Measurements from ENCODE around the gene CAMK2G. TPM values are rescaled to one million over a fixed set of nuclear protein-coding genes. Genes with fewer than 3 reads are reported as not detected.
A peak's percentile ranks its signal among the peaks of the same experiment; 100 is the strongest.

CAMK2G gene
- total RNA-seq, 1 donor from 2014 or later = 48.9 TPM

- H3K36me3 ChIP-seq = peaks cover 0 to 7% of the 10 kb centered on the region in 2 donors
- no peak for DNase-seq (ENCODE audit: extremely low spot score in 2 of 2)
- no peaks in the 10 kb centered on the region for H3K27me3 ChIP-seq
- no peaks in the 10 kb centered on the region for H3K9me3 ChIP-seq
- H3K4me1 ChIP-seq = peaks cover 62% of the 10 kb centered on the region
- H3K27ac ChIP-seq = peak overlapping the region; percentile 11
- TF ChIP-seq POLR2AphosphoS5 (IDR thresholded peaks at IDR 0.05; ENCODE audit: insufficient read depth in 1 of 2, low read depth in 1 of 2) (no peak), POLR2A (IDR thresholded peaks at IDR 0.05) (no peak), CTCF (IDR thresholded peaks at IDR 0.05) (no peak)
- intact Hi-C loops (cut with DNase I) = no loop called here
- no peak overlapping the region for H3K4me3 ChIP-seq
Measured at GRCh38 chr10:73853196-73853595, 21.2 kb downstream of the CAMK2G start.

- DNase-seq (ENCODE audit: extremely low spot score in 2 of 2) = no peak
- no peak overlapping the region for H3K4me3 ChIP-seq
- peaks cover 41% of the 10 kb centered on the region for H3K4me1 ChIP-seq
- no peaks in the 10 kb centered on the region for H3K9me3 ChIP-seq
- TF ChIP-seq POLR2AphosphoS5 (IDR thresholded peaks at IDR 0.05; ENCODE audit: insufficient read depth in 1 of 2, low read depth in 1 of 2) (peak; percentile 50 to 73), CTCF (IDR thresholded peaks at IDR 0.05) (no peak)
- no peaks in the 10 kb centered on the region for H3K27me3 ChIP-seq
- H3K36me3 ChIP-seq = peaks cover 0 to 29% of the 10 kb centered on the region in 2 donors
- H3K27ac ChIP-seq = peak overlapping the region; percentile 84
- intact Hi-C loops (cut with DNase I) = loop anchor here (2.0 kb wide), 1 partner anchor 24 kb away; the partner anchor contains the start of gene CAMK2G
Measured at GRCh38 chr10:73850863-73851461, 23.4 kb downstream of the CAMK2G start.

- Histone ChIP-seq H3K4me1 (peaks cover 37% of the 10 kb centered on the region), H3K27ac (peak overlapping the region; percentile 84), H3K27me3 (no peaks in the 10 kb centered on the region), H3K9me3 (no peaks in the 10 kb centered on the region), H3K4me3 (no peak overlapping the region), H3K36me3 (peaks cover 0 to 36% of the 10 kb centered on the region in 2 donors)
- intact Hi-C loops (cut with DNase I) = loop anchor here (2.0 kb wide), 1 partner anchor 25 kb away; the partner anchor contains the start of gene CAMK2G
- no peak for DNase-seq (ENCODE audit: extremely low spot score in 2 of 2)
- TF ChIP-seq CTCF (IDR thresholded peaks at IDR 0.05) (no peak), POLR2A (IDR thresholded peaks at IDR 0.05) (no peak), POLR2AphosphoS5 (IDR thresholded peaks at IDR 0.05; ENCODE audit: insufficient read depth in 1 of 2, low read depth in 1 of 2) (no peak)
Measured at GRCh38 chr10:73850211-73850610, 24.1 kb downstream of the CAMK2G start.

GRCh38 chr10:73848821-73849489 lies 25.4 kb downstream of the CAMK2G start:
- Histone ChIP-seq H3K4me1 (peaks cover 30% of the 10 kb centered on the region), H3K27me3 (no peaks in the 10 kb centered on the region), H3K4me3 (no peak overlapping the region), H3K36me3 (peaks cover 0 to 36% of the 10 kb centered on the region in 2 donors), H3K9me3 (no peaks in the 10 kb centered on the region), H3K27ac (peak overlapping the region; percentile 84)
- TF ChIP-seq CTCF (IDR thresholded peaks at IDR 0.05) = peak; percentile 99 to 100 (median 100)
- TF ChIP-seq POLR2AphosphoS5 (IDR thresholded peaks at IDR 0.05; ENCODE audit: insufficient read depth in 1 of 2, low read depth in 1 of 2) = no peak
- intact Hi-C loops (cut with DNase I) = no loop called here
- DNase-seq (ENCODE audit: extremely low spot score in 2 of 2) = no peak

- Histone ChIP-seq H3K27ac (no peak overlapping the region), H3K4me1 (peaks cover 30% of the 10 kb centered on the region), H3K9me3 (no peaks in the 10 kb centered on the region), H3K4me3 (no peak overlapping the region), H3K27me3 (no peaks in the 10 kb centered on the region), H3K36me3 (peaks cover 0 to 56% of the 10 kb centered on the region in 2 donors)
- intact Hi-C loops (cut with DNase I) = no loop called here
- DNase-seq (ENCODE audit: extremely low spot score in 2 of 2) = no peak
- TF ChIP-seq POLR2A (IDR thresholded peaks at IDR 0.05) = no peak
- no peak for TF ChIP-seq POLR2AphosphoS5 (IDR thresholded peaks at IDR 0.05; ENCODE audit: insufficient read depth in 1 of 2, low read depth in 1 of 2)
- TF ChIP-seq CTCF (IDR thresholded peaks at IDR 0.05) = no peak
Measured at GRCh38 chr10:73847031-73847430, 27.3 kb downstream of the CAMK2G start.

All from vagina (tissue), 2 donors.